Peyer's patch (tissue), 4 donors: ENCODE results near the gene PMVK.

Source experiments
- CTCF ChIP-seq, 6 experiments: fragments of 450-650 bp in 4 of 6; fragments of 200-600 bp in 2 of 6; sonication (generic) in 1 of 6; IDR thresholded peaks; one replicate each; pipeline ENCODE4 v1.5.1; 2017 to 2019; ENCODE audit warnings: antibody characterized with exemption in 6 of 6, mild to moderate bottlenecking in 3 of 6, moderate library complexity in 1 of 6
- POLR2A ChIP-seq, 2 donors: fragments of 450-650 bp; IDR thresholded peaks; one replicate each; pipeline ENCODE4 v1.5.1; 2017; ENCODE audit warnings: antibody characterized with exemption in 2 of 2, mild to moderate bottlenecking in 2 of 2, moderate library complexity in 2 of 2

GRCh38 chr1:154958681-154959425 lies 22.3 kb upstream of the PMVK start:
- TF ChIP-seq POLR2A (IDR thresholded peaks at IDR 0.05) (no peak), CTCF (IDR thresholded peaks at IDR 0.05) (no peak)
